Psoas muscle (tissue), 8 donors: ENCODE measurements around the gene SPG7. TPM values are rescaled to one million over a fixed set of nuclear protein-coding genes. Genes with fewer than 3 reads are reported as not detected.

Source experiments
- ATAC-seq, 4 donors: fragments of 200-7000 bp; cut with Tn5 transposase; one replicate each; pipeline ENCODE4 v1.9.1; 2020; ENCODE audit warnings: moderate library complexity in 3 of 4, mild to moderate bottlenecking in 2 of 4
- DNase-seq, 2 donors: peaks; one replicate each; pipeline ENCODE4 v3.0.0-alpha.2; 2020
- H3K27ac ChIP-seq: fragments of 200-600 bp; one replicate; pipeline ENCODE4 v1.8.0; 2022
- H3K27me3 ChIP-seq, 3 donors: fragments of 200-600 bp in 1 of 3; one replicate each; pipeline versions ENCODE4 v1.6.1 to v1.8.0; 2013 to 2022; ENCODE audit warnings: low read length in 2 of 3, mild to moderate bottlenecking in 2 of 3, moderate library complexity in 1 of 3; ENCODE audit not compliant: insufficient read depth in 3 of 3
- H3K36me3 ChIP-seq, 2 donors: fragments of 200-600 bp in 1 of 2; one replicate each; pipeline versions ENCODE4 v1.6.1 to v1.8.0; 2013 to 2022; ENCODE audit warnings: low read depth in 1 of 2, mild to moderate bottlenecking in 1 of 2, moderate library complexity in 1 of 2; ENCODE audit not compliant: insufficient read depth in 1 of 2
- H3K4me1 ChIP-seq: fragments of 200-600 bp; one replicate; pipeline ENCODE4 v1.8.0; 2022
- H3K4me3 ChIP-seq: fragments of 200-600 bp; one replicate; pipeline ENCODE4 v1.8.0; 2022; ENCODE audit warnings: mild to moderate bottlenecking
- H3K9me3 ChIP-seq: fragments of 200-600 bp; one replicate; pipeline ENCODE4 v1.8.0; 2022
- CTCF ChIP-seq: fragments of 200-600 bp; IDR thresholded peaks from one replicate; pipeline ENCODE4 v1.8.0; 2022; ENCODE audit warnings: antibody characterized with exemption
- WGBS, 3 donors: extraction: QIAGEN DNeasy Blood & Tissue Kit; methylation state at CpG; one replicate each; pipeline versions ENCODE4 v1.1.6 to v1.1.7; 2013; 5-methylcytosine and 5-hydroxymethylcytosine counted together
- intact Hi-C, 2 donors: fragments of 100-400 bp; cut with DNase I; formaldehyde crosslinking; loops; one replicate each; pipeline versions ENCODE4 v1.11.0 to v1.14.2; 2022
- polyA plus RNA-seq, 3 donors: library from polyadenylated mRNA; stranded (reverse); fragments of 200-250 nt; gene quantifications; one replicate each; pipeline ENCODE4 v1.2.3, GENCODE V29; 2013
- total RNA-seq, 4 donors: library from RNA; stranded (reverse); fragmentation: NEBNext Ultra II Directional in 2 of 4; extraction: Animal tissue kit (Norgen Biotek cat#: 25700) in 2 of 4; gene quantifications; one replicate each; pipeline versions ENCODE4 v1.2.1 to v1.2.4, GENCODE V29; 2021 to 2023
- donor health status: healthy with polysubstance abuse.
- donor health status: DM: no; HTN: no; CAD: no; lungs with moderate emphysema.
- donor health status: Bipolar disorder and iron deficiency.
- donor health status: healthy.
- donor health status: DM: yes; HTN: yes; CAD: no.
- donor health status: DM: no; HTN: no; CAD: no.
- donor health status: DM: no; HTN: no; CAD: no.
- donor health status: DM: yes; HTN: yes; CAD: no.

SPG7 gene
- total and polyA plus RNA-seq, 7 donors, result 57.5 to 95.3 (median 86.8) TPM

- H3K4me3 ChIP-seq, result no peak overlapping the region
- ATAC-seq, result no peak
- no peaks in the 10 kb centered on the region for H3K4me1 ChIP-seq
- WGBS, 3 donors, result 66 to 69% (median 69%) methylated on average over 10 of the region's 10 CpGs
- H3K36me3 ChIP-seq, result no peaks in the 10 kb centered on the region
- H3K9me3 ChIP-seq, result no peaks in the 10 kb centered on the region
- intact Hi-C loops, result no loop called here
- no peak for DNase-seq
- TF ChIP-seq CTCF, result no peak
- H3K27ac ChIP-seq, result no peak overlapping the region
- H3K27me3 ChIP-seq, result peaks cover 0 to 12% (median 3%) of the 10 kb centered on the region in 3 donors
These were observed 91.7 kb downstream of the SPG7 start for GRCh38 chr16:89599902-89600301.

- H3K27me3 ChIP-seq, result peaks cover 0 to 13% (median 3%) of the 10 kb centered on the region in 3 donors
These were observed 92.2 kb downstream of the SPG7 start for GRCh38 chr16:89600427-89600826.

GRCh38 chr16:89600956-89601355 is 92.8 kb downstream of the SPG7 start:
- no peaks in the 10 kb centered on the region for H3K9me3 ChIP-seq
- TF ChIP-seq CTCF, result no peak
- H3K27ac ChIP-seq, result no peak overlapping the region
- no peak for DNase-seq
- intact Hi-C loops, result no loop called here
- no peak for ATAC-seq
- 61 to 72% (median 62%) methylated on average over 8 of the region's 8 CpGs for WGBS, 3 donors
- H3K4me3 ChIP-seq, result no peak overlapping the region
- no peaks in the 10 kb centered on the region for H3K4me1 ChIP-seq
- H3K36me3 ChIP-seq, result no peaks in the 10 kb centered on the region
- H3K27me3 ChIP-seq, result peaks cover 0 to 16% (median 3%) of the 10 kb centered on the region in 3 donors

More at GRCh38 chr16:89600427-89600826, 92.2 kb downstream of the SPG7 start:
- Histone ChIP-seq H3K27ac (no peak overlapping the region), H3K36me3 (no peaks in the 10 kb centered on the region), H3K4me3 (no peak overlapping the region), H3K4me1 (no peaks in the 10 kb centered on the region), H3K9me3 (no peaks in the 10 kb centered on the region)
- WGBS, 3 donors, result 72 to 80% (median 73%) methylated on average over 12 of the region's 12 CpGs
- intact Hi-C loops, result no loop called here
- TF ChIP-seq CTCF, result no peak
- DNase-seq (no peak), ATAC-seq (no peak)

GRCh38 chr16:89601906-89602272 is 93.7 kb downstream of the SPG7 start:
- Histone ChIP-seq H3K36me3 (no peaks in the 10 kb centered on the region), H3K27me3 (peaks cover 0 to 16% (median 3%) of the 10 kb centered on the region in 3 donors), H3K4me3 (no peak overlapping the region), H3K9me3 (no peaks in the 10 kb centered on the region), H3K4me1 (no peaks in the 10 kb centered on the region), H3K27ac (no peak overlapping the region)
- ATAC-seq (no peak), DNase-seq (no peak)
- intact Hi-C loops, result no loop called here
- WGBS, 3 donors, result 35 to 37% (median 36%) methylated on average over 21 to 22 of the region's 22 CpGs
- TF ChIP-seq CTCF, result no peak

GRCh38 chr16:89602273-89602951 is 94.2 kb downstream of the SPG7 start:
- H3K27ac ChIP-seq, result no peak overlapping the region
- H3K4me3 ChIP-seq, result no peak overlapping the region
- intact Hi-C loops, result no loop called here
- H3K36me3 ChIP-seq, result no peaks in the 10 kb centered on the region
- 3% methylated on average over 18 to 22 of the region's 22 CpGs for WGBS, 3 donors
- DNase-seq (no peak), ATAC-seq (peak in 2 of 4 donors; percentile 21 to 34)
- no peak for TF ChIP-seq CTCF
- H3K9me3 ChIP-seq, result no peaks in the 10 kb centered on the region
- no peaks in the 10 kb centered on the region for H3K4me1 ChIP-seq
- H3K27me3 ChIP-seq, result peaks cover 0 to 16% (median 3%) of the 10 kb centered on the region in 3 donors
